Airway epithelial cell (primary cell): ENCODE results near the gene BPGM. TPM values are rescaled to one million over a fixed set of nuclear protein-coding genes. Genes with fewer than 3 reads are reported as not detected.

Source experiments
- total RNA-seq: library from RNA; depleted of rRNA; stranded (reverse); fragments of >200 nt; gene quantifications from 2 replicates; pipeline ENCODE4 v1.2.3, GENCODE V29; 2015

The BPGM gene
- total RNA-seq, result 13.3 and 22.0 TPM in 2 replicates

GRCh38 chr7:134646425-134647305 lies at the start of gene BPGM:
Gene BPGM (plus strand): TSS chr7:134646853. CDS start chr7:134661508, 14,655 bp downstream.

Other genes starting within 250 kb of the BPGM start
- gene AKR1B1, start 187.8 kb upstream of the BPGM start, total RNA-seq, result 54.4 and 56.3 TPM in 2 replicates
- 52.2 and 61.9 TPM in 2 replicates for gene AKR1B10, start 119.3 kb upstream of the BPGM start, total RNA-seq
- gene AKR1B15, start 97.7 kb upstream of the BPGM start, total RNA-seq, result 0.21 TPM in 1 of 2 replicates, not detected in the other
- gene CALD1, start 132.8 kb downstream of the BPGM start, total RNA-seq, result 94.7 and 125 TPM in 2 replicates